ENCODE results near the gene PON2.

Gene PON2

GRCh38 chr7:95436407-95436806, 1.6 kb upstream of the PON2 start:
- Mint-ChIP-seq H3K27ac (no peak overlapping the region), H3K4me1 (peaks cover 60% of the 10 kb centered on the region), H3K9me3 (no peaks in the 10 kb centered on the region), H3K4me3 (peak overlapping the region; percentile 67), H3K27me3 (ENCODE audit: low read depth, poor library complexity) (no peaks in the 10 kb centered on the region), H3K36me3 (ENCODE audit: low read depth) (peaks cover 27% of the 10 kb centered on the region)
- DNase-seq = no peak
- TF ChIP-seq CTCF (IDR thresholded peaks at IDR 0.05) = no peak

- Mint-ChIP-seq H3K9me3 (no peaks in the 10 kb centered on the region), H3K27ac (peak overlapping the region; percentile 99), H3K36me3 (ENCODE audit: low read depth) (peaks cover 37% of the 10 kb centered on the region), H3K4me3 (peak overlapping the region; percentile 87), H3K4me1 (peaks cover 60% of the 10 kb centered on the region), H3K27me3 (ENCODE audit: low read depth, poor library complexity) (no peaks in the 10 kb centered on the region)
- no peak for TF ChIP-seq CTCF (IDR thresholded peaks at IDR 0.05)
- DNase-seq = no peak
Measured at GRCh38 chr7:95435422-95435780, 573 bp upstream of the PON2 start.

GRCh38 chr7:95433952-95434556, 774 bp downstream of the PON2 start:
- peaks cover 49% of the 10 kb centered on the region for H3K36me3 Mint-ChIP-seq (ENCODE audit: low read depth)
- peak overlapping the region; percentile 85 for H3K4me3 Mint-ChIP-seq
- peaks cover 54% of the 10 kb centered on the region for H3K4me1 Mint-ChIP-seq
- H3K9me3 Mint-ChIP-seq = peaks cover 4% of the 10 kb centered on the region
- H3K27me3 Mint-ChIP-seq (ENCODE audit: low read depth, poor library complexity) = no peaks in the 10 kb centered on the region
- peak overlapping the region; percentile 44 for H3K27ac Mint-ChIP-seq
- TF ChIP-seq CTCF (IDR thresholded peaks at IDR 0.05) = no peak
- no peak for DNase-seq

GRCh38 chr7:95433129-95433528, 1.7 kb downstream of the PON2 start:
- H3K4me1 Mint-ChIP-seq = peaks cover 56% of the 10 kb centered on the region
- no peak for DNase-seq
- H3K27ac Mint-ChIP-seq = peak overlapping the region; percentile 87
- no peaks in the 10 kb centered on the region for H3K27me3 Mint-ChIP-seq (ENCODE audit: low read depth, poor library complexity)
- H3K4me3 Mint-ChIP-seq = no peak overlapping the region
- peaks cover 4% of the 10 kb centered on the region for H3K9me3 Mint-ChIP-seq
- TF ChIP-seq CTCF (IDR thresholded peaks at IDR 0.05) = no peak
- peaks cover 58% of the 10 kb centered on the region for H3K36me3 Mint-ChIP-seq (ENCODE audit: low read depth)

GRCh38 chr7:95432606-95433005, 2.2 kb downstream of the PON2 start:
- Mint-ChIP-seq H3K27me3 (ENCODE audit: low read depth, poor library complexity) (no peaks in the 10 kb centered on the region), H3K9me3 (peaks cover 4% of the 10 kb centered on the region), H3K4me3 (peak overlapping the region; percentile 14), H3K4me1 (peaks cover 55% of the 10 kb centered on the region), H3K27ac (peak overlapping the region; percentile 87), H3K36me3 (ENCODE audit: low read depth) (peaks cover 58% of the 10 kb centered on the region)
- TF ChIP-seq CTCF (IDR thresholded peaks at IDR 0.05) = no peak
- DNase-seq = no peak

GRCh38 chr7:95430864-95431263, 4.0 kb downstream of the PON2 start:
- Mint-ChIP-seq H3K27me3 (ENCODE audit: low read depth, poor library complexity) (no peaks in the 10 kb centered on the region), H3K27ac (no peak overlapping the region), H3K4me3 (peak overlapping the region; percentile 28), H3K36me3 (ENCODE audit: low read depth) (peaks cover 70% of the 10 kb centered on the region), H3K4me1 (peaks cover 60% of the 10 kb centered on the region), H3K9me3 (peaks cover 4% of the 10 kb centered on the region)
- DNase-seq = no peak
- TF ChIP-seq CTCF (IDR thresholded peaks at IDR 0.05) = no peak

All from nephron progenitor cell (in vitro differentiated cells).